Thyroid gland (tissue), 4 donors: ENCODE results near the gene INPP5D. TPM values are rescaled to one million over a fixed set of nuclear protein-coding genes. Genes with fewer than 3 reads are reported as not detected.

ENCODE experiments used
- DNase-seq, 2 donors: peaks; one replicate each; pipeline ENCODE4 v3.0.0-alpha.2; 2019
- H3K27ac ChIP-seq, 3 donors: fragments of 200-600 bp; sonication (generic); 1 replicate in 2 of 3; 2 replicates in 1 of 3; pipeline ENCODE4 v1.5.1; 2016 to 2019; ENCODE audit warnings: mild to moderate bottlenecking in 1 of 3, moderate library complexity in 1 of 3
- H3K27me3 ChIP-seq: fragments of 200-600 bp; sonication (generic); one replicate; pipeline ENCODE4 v1.5.1; 2019
- H3K36me3 ChIP-seq, 2 donors: fragments of 200-600 bp; sonication (generic); one replicate each; pipeline ENCODE4 v1.5.1; 2016 to 2019
- H3K4me1 ChIP-seq, 2 donors: fragments of 200-600 bp; sonication (generic); one replicate each; pipeline ENCODE4 v1.5.1; 2017 to 2019
- H3K4me3 ChIP-seq, 3 donors: fragments of 200-600 bp; sonication (generic); replicated peaks in 1 of 3; 1 replicate in 2 of 3; 2 replicates in 1 of 3; pipeline ENCODE4 v1.5.1; 2016; ENCODE audit warnings: mild to moderate bottlenecking in 1 of 3
- H3K9me3 ChIP-seq: fragments of 200-600 bp; sonication (generic); one replicate; pipeline ENCODE4 v1.5.1; 2017
- CTCF ChIP-seq, 6 experiments: fragments of 200-600 bp in 3 of 6; fragments of 450-650 bp in 3 of 6; sonication (generic) in 3 of 6; IDR thresholded peaks; one replicate each; pipeline ENCODE4 v1.5.1; 2016 to 2019; ENCODE audit warnings: antibody characterized with exemption in 6 of 6, mild to moderate bottlenecking in 2 of 6, inconsistent platforms in 1 of 6, moderate library complexity in 1 of 6
- POLR2A ChIP-seq, 2 donors: fragments of 450-650 bp; IDR thresholded peaks; one replicate each; pipeline ENCODE4 v1.6.1; 2017; ENCODE audit warnings: antibody characterized with exemption in 2 of 2, mild to moderate bottlenecking in 2 of 2, moderate library complexity in 1 of 2
- WGBS, 2 donors: methylation state at CpG; one replicate each; pipeline ENCODE4 v1.1.5; 2017; 5-methylcytosine and 5-hydroxymethylcytosine counted together
- intact Hi-C: fragments of 100-400 bp; cut with DNase I; formaldehyde crosslinking; loops from one replicate; pipeline ENCODE4 v1.15.1; 2023
- total RNA-seq, 4 donors: library from RNA; depleted of rRNA; stranded (reverse); fragments of >200 nt; gene quantifications; one replicate each; pipeline ENCODE4 v1.2.3, GENCODE V29; 2016

Gene INPP5D
- total RNA-seq, 4 donors from 2014 or later: 7.1 to 13.4 (median 10.5) TPM

- WGBS, 2 donors: 80 to 87% methylated on average over 12 of the region's 12 CpGs
These were observed 23.8 kb upstream of the INPP5D start for GRCh38 chr2:233036162-233036838.

GRCh38 chr2:233037078-233037477 is 23.1 kb upstream of the INPP5D start:
- TF ChIP-seq CTCF (IDR thresholded peaks at IDR 0.05): no peak
- TF ChIP-seq POLR2A (IDR thresholded peaks at IDR 0.05): no peak
- 85 to 86% methylated on average over 2 of the region's 2 CpGs for WGBS, 2 donors
- intact Hi-C loops: no loop called here
- Histone ChIP-seq H3K4me3 (no peak overlapping the region), H3K9me3 (no peaks in the 10 kb centered on the region), H3K27me3 (no peaks in the 10 kb centered on the region), H3K4me1 (no peaks in the 10 kb centered on the region), H3K27ac (no peak overlapping the region), H3K36me3 (no peaks in the 10 kb centered on the region)
- DNase-seq: no peak

More at GRCh38 chr2:233036162-233036838, 23.8 kb upstream of the INPP5D start:
- intact Hi-C loops: no loop called here
- Histone ChIP-seq H3K27ac (no peak overlapping the region), H3K27me3 (no peaks in the 10 kb centered on the region), H3K4me1 (no peaks in the 10 kb centered on the region), H3K36me3 (no peaks in the 10 kb centered on the region), H3K9me3 (no peaks in the 10 kb centered on the region), H3K4me3 (no peak overlapping the region)
- no peak for DNase-seq
- TF ChIP-seq POLR2A (IDR thresholded peaks at IDR 0.05): no peak
- no peak for TF ChIP-seq CTCF (IDR thresholded peaks at IDR 0.05)

GRCh38 chr2:233039212-233039845 is 20.8 kb upstream of the INPP5D start:
- Histone ChIP-seq H3K4me1 (no peaks in the 10 kb centered on the region), H3K9me3 (no peaks in the 10 kb centered on the region), H3K36me3 (no peaks in the 10 kb centered on the region), H3K27me3 (no peaks in the 10 kb centered on the region), H3K27ac (no peak overlapping the region), H3K4me3 (no peak overlapping the region)
- intact Hi-C loops: no loop called here
- DNase-seq: no peak
- 79 to 82% methylated on average over 8 of the region's 8 CpGs for WGBS, 2 donors
- no peak for TF ChIP-seq POLR2A (IDR thresholded peaks at IDR 0.05)
- no peak for TF ChIP-seq CTCF (IDR thresholded peaks at IDR 0.05)

GRCh38 chr2:233039846-233040530 is 20.2 kb upstream of the INPP5D start:
- WGBS, 2 donors: 86 to 99% methylated on average over 5 to 6 of the region's 10 CpGs
- H3K27ac ChIP-seq: no peak overlapping the region
- no peaks in the 10 kb centered on the region for H3K9me3 ChIP-seq
- H3K4me3 ChIP-seq: no peak overlapping the region
- no peaks in the 10 kb centered on the region for H3K27me3 ChIP-seq
- H3K36me3 ChIP-seq: no peaks in the 10 kb centered on the region
- H3K4me1 ChIP-seq: no peaks in the 10 kb centered on the region
- no peak for DNase-seq
- TF ChIP-seq POLR2A (IDR thresholded peaks at IDR 0.05): no peak
- TF ChIP-seq CTCF (IDR thresholded peaks at IDR 0.05): no peak
- intact Hi-C loops: no loop called here

- no peak for DNase-seq
- H3K9me3 ChIP-seq: no peaks in the 10 kb centered on the region
- no peak overlapping the region for H3K4me3 ChIP-seq
- no peaks in the 10 kb centered on the region for H3K4me1 ChIP-seq
- TF ChIP-seq POLR2A (IDR thresholded peaks at IDR 0.05): no peak
- TF ChIP-seq CTCF (IDR thresholded peaks at IDR 0.05): no peak
- intact Hi-C loops: no loop called here
- H3K36me3 ChIP-seq: no peaks in the 10 kb centered on the region
- no peak overlapping the region for H3K27ac ChIP-seq
- no peaks in the 10 kb centered on the region for H3K27me3 ChIP-seq
- 84 to 86% methylated on average over 4 of the region's 4 CpGs for WGBS, 2 donors
These were observed 19.6 kb upstream of the INPP5D start for GRCh38 chr2:233040571-233040970.
